ENCODE measurements around the gene DDAH2. TPM values are rescaled to one million over a fixed set of nuclear protein-coding genes. Genes with fewer than 3 reads are reported as not detected.

DDAH2 gene
- total RNA-seq, 4 donors from 2014 or later = 10.6 to 24.2 (median 15.4) TPM

DNA sequence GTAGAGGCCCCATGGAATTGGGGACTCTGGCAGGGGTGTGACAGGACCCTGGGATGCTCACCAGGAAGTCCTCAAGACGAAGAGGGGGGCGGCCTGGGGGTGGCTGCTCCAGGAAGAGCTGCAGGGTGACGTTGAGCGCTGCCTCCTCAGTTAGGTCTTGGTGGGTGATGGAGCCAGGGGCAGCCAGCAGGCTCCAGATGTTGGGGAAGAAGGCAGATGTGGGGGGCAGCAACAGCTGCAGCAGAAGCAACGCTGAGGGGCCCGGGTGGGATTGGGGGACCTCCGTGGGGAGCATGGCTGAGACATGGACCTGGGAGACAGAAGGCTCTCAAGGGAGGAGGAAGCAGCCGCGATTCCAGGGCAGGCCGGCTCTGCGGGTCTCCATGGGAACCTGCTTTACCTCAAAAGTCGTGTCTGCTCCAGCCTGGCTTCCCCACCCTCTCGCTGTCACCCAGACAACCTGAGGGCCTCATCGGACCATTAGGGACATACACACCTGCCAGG lies 47.4 kb upstream of the DDAH2 start:
- Histone ChIP-seq H3K27me3 (no peaks in the 10 kb centered on the region), H3K4me3 (peak overlapping the region; percentile 26 to 44 (median 37)), H3K27ac (peak overlapping the region; percentile 83 to 88 (median 86)), H3K36me3 (peaks cover 0 to 30% of the 10 kb centered on the region in 2 donors), H3K9me3 (no peaks in the 10 kb centered on the region), H3K4me1 (peaks cover 11 to 17% of the 10 kb centered on the region in 2 donors)
- intact Hi-C loops (cut with DNase I; ENCODE audit: low total_unique reads) (loop anchor here (10.0 kb wide), 1 partner anchor 88 kb away; the partner anchor contains the start of gene NEU1), in situ Hi-C loops (cut with MboI; ENCODE audit: low sequenced_read_pairs in 4 of 4) (loop anchor here in 2 of 4 donors (10.0 kb wide), 1 partner anchor 58 kb away; no protein-coding TSS in a partner anchor)
- TF ChIP-seq, protein P1, sequence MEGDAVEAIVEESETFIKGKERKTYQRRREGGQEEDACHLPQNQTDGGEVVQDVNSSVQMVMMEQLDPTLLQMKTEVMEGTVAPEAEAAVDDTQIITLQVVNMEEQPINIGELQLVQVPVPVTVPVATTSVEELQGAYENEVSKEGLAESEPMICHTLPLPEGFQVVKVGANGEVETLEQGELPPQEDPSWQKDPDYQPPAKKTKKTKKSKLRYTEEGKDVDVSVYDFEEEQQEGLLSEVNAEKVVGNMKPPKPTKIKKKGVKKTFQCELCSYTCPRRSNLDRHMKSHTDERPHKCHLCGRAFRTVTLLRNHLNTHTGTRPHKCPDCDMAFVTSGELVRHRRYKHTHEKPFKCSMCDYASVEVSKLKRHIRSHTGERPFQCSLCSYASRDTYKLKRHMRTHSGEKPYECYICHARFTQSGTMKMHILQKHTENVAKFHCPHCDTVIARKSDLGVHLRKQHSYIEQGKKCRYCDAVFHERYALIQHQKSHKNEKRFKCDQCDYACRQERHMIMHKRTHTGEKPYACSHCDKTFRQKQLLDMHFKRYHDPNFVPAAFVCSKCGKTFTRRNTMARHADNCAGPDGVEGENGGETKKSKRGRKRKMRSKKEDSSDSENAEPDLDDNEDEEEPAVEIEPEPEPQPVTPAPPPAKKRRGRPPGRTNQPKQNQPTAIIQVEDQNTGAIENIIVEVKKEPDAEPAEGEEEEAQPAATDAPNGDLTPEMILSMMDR (IDR thresholded peaks at IDR 0.05 in 4 of 5, conservative IDR thresholded peaks at IDR 0.05 in 1 of 5) = no peak
- TF ChIP-seq POLR2A (IDR thresholded peaks at IDR 0.05) = no peak
- ATAC-seq = peak in 1 of 2 donors; percentile 6
- DNase-seq = no peak

GRCh38 chr6:31775633-31776484 lies 46.8 kb upstream of the DDAH2 start:
- DNase-seq (no peak), ATAC-seq (no peak)
- TF ChIP-seq POLR2A (IDR thresholded peaks at IDR 0.05) = no peak
- TF ChIP-seq, protein P1 (IDR thresholded peaks at IDR 0.05 in 4 of 5, conservative IDR thresholded peaks at IDR 0.05 in 1 of 5) = no peak
- H3K4me3 ChIP-seq = no peak overlapping the region
- peaks cover 11 to 17% of the 10 kb centered on the region in 2 donors for H3K4me1 ChIP-seq
- no peaks in the 10 kb centered on the region for H3K9me3 ChIP-seq
- in situ Hi-C loops (cut with MboI; ENCODE audit: low sequenced_read_pairs in 4 of 4) = loop anchor here in 2 of 4 donors (10.0 kb wide), 1 partner anchor 59 kb away; no protein-coding TSS in a partner anchor
- no peaks in the 10 kb centered on the region for H3K27me3 ChIP-seq
- H3K36me3 ChIP-seq = peaks cover 0 to 25% of the 10 kb centered on the region in 2 donors
- intact Hi-C loops (cut with DNase I; ENCODE audit: low total_unique reads) = loop anchor here (1.0 to 10.0 kb wide), 2 partner anchors 54 to 89 kb away; partner anchors contain the start of gene NEU1
- peak overlapping the region; percentile 83 to 88 (median 86) for H3K27ac ChIP-seq

DNA sequence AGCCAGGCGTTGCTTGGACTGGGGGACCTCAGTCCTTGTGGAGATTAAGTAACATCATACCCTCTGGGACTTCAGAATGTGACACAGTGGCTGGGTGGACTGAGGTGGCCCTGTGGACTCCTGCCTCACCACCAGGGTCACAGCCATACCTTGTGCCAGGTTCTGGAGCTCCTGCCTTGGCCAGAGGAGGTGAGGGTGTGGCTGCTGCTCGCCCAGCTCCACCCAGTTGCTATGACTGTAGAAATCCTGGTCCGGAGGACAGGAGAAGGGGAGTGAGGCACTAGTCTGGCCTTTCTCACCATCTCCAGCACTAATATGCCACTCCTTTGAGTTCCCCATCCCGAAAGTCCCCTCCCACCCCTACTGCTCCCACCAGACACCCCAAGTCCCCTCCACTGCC lies 46.1 kb upstream of the DDAH2 start:
- Histone ChIP-seq H3K9me3 (no peaks in the 10 kb centered on the region), H3K36me3 (peaks cover 0 to 19% of the 10 kb centered on the region in 2 donors), H3K4me1 (peaks cover 11 to 17% of the 10 kb centered on the region in 2 donors), H3K4me3 (no peak overlapping the region), H3K27me3 (no peaks in the 10 kb centered on the region), H3K27ac (peak overlapping the region in 3 of 4 donors; percentile 18 to 88 (median 85))
- no peak for TF ChIP-seq POLR2A (IDR thresholded peaks at IDR 0.05)
- TF ChIP-seq, protein P1 (IDR thresholded peaks at IDR 0.05 in 4 of 5, conservative IDR thresholded peaks at IDR 0.05 in 1 of 5) = no peak
- intact Hi-C loops (cut with DNase I; ENCODE audit: low total_unique reads) (loop anchor here (1.0 to 10.0 kb wide), 2 partner anchors 55 to 90 kb away; partner anchors contain the start of gene NEU1), in situ Hi-C loops (cut with MboI; ENCODE audit: low sequenced_read_pairs in 4 of 4) (loop anchor here in 2 of 4 donors (10.0 kb wide), 1 partner anchor 60 kb away; no protein-coding TSS in a partner anchor)
- ATAC-seq = no peak
- DNase-seq = no peak

- in situ Hi-C loops (cut with MboI; ENCODE audit: low sequenced_read_pairs in 4 of 4) (loop anchor here in 2 of 4 donors (5.0 to 10.0 kb wide), 2 partner anchors 63 to 85 kb away; no protein-coding TSS in a partner anchor), intact Hi-C loops (cut with DNase I; ENCODE audit: low total_unique reads) (loop anchor here (10.0 kb wide), 1 partner anchor 93 kb away; the partner anchor contains the start of gene NEU1)
- no peaks in the 10 kb centered on the region for H3K36me3 ChIP-seq
- DNase-seq (no peak), ATAC-seq (no peak)
- H3K4me3 ChIP-seq = no peak overlapping the region
- peaks cover 4 to 9% of the 10 kb centered on the region in 2 donors for H3K4me1 ChIP-seq
- no peaks in the 10 kb centered on the region for H3K27me3 ChIP-seq
- no peak overlapping the region for H3K27ac ChIP-seq
- TF ChIP-seq, protein P1 (IDR thresholded peaks at IDR 0.05 in 4 of 5, conservative IDR thresholded peaks at IDR 0.05 in 1 of 5) = no peak
- no peak for TF ChIP-seq POLR2A (IDR thresholded peaks at IDR 0.05)
- H3K9me3 ChIP-seq = no peaks in the 10 kb centered on the region
These were observed 42.9 kb upstream of the DDAH2 start for GRCh38 chr6:31771992-31772358.
